Neuronal stem cell (in vitro differentiated cells): Measurements from ENCODE around the gene CPXM1.

Experiments used
- DNase-seq: peaks from one replicate; pipeline ENCODE4 v3.0.0-alpha.2; 2013; ENCODE audit warnings: low spot score
- H2AFZ ChIP-seq: one replicate; pipeline ENCODE4 v1.6.1; 2013; ENCODE audit warnings: mild to moderate bottlenecking, low read length, inconsistent platforms
- H2AK5ac ChIP-seq: 2 replicates; pipeline ENCODE4 v1.6.1; 2013; ENCODE audit warnings: low read depth, mild to moderate bottlenecking, inconsistent platforms, low read length, moderate library complexity, mixed read lengths
- H2BK120ac ChIP-seq: 2 replicates; pipeline ENCODE4 v1.6.1; 2013; ENCODE audit warnings: low read depth, mild to moderate bottlenecking, inconsistent platforms, low read length, moderate library complexity, mixed read lengths
- H2BK12ac ChIP-seq: one replicate; pipeline ENCODE4 v1.6.1; 2013; ENCODE audit warnings: low read length, inconsistent platforms
- H2BK15ac ChIP-seq: 2 replicates; pipeline ENCODE4 v1.6.1; 2013; ENCODE audit warnings: mild to moderate bottlenecking, low read length, inconsistent platforms, mixed read lengths
- H2BK5ac ChIP-seq: one replicate; pipeline ENCODE4 v1.6.1; 2013; ENCODE audit warnings: inconsistent platforms, mild to moderate bottlenecking, low read length, moderate library complexity
- H3K14ac ChIP-seq: one replicate; pipeline ENCODE4 v1.6.1; 2013; ENCODE audit warnings: low read length, inconsistent platforms
- H3K18ac ChIP-seq: 2 replicates; pipeline ENCODE4 v1.6.1; 2013; ENCODE audit warnings: low read length, inconsistent platforms
- H3K23ac ChIP-seq: 2 replicates; pipeline ENCODE4 v1.6.1; 2013; ENCODE audit warnings: low read depth, mild to moderate bottlenecking, mixed read lengths, low read length, inconsistent platforms; ENCODE audit not compliant: poor library complexity
- H3K27ac ChIP-seq: replicated peaks from 3 replicates; pipeline ENCODE4 v1.5.1; 2013; ENCODE audit warnings: low read length, inconsistent platforms
- H3K27me3 ChIP-seq, 3 experiments: 2 replicates each; pipeline ENCODE4 v1.6.1; 2013; ENCODE audit warnings: low read length in 3 of 3, mild to moderate bottlenecking in 2 of 3, inconsistent platforms in 1 of 3, low read depth in 1 of 3, mixed read lengths in 1 of 3, moderate library complexity in 1 of 3; ENCODE audit not compliant: control insufficient read depth in 3 of 3, insufficient read depth in 3 of 3
- H3K36me3 ChIP-seq, 2 donors: replicated peaks in 1 of 2; 2 replicates each; pipeline ENCODE4 v1.6.1; 2013; ENCODE audit warnings: low read length in 2 of 2; ENCODE audit not compliant: control insufficient read depth in 2 of 2, insufficient read depth in 2 of 2
- H3K4ac ChIP-seq: 2 replicates; pipeline ENCODE4 v1.6.1; 2013; ENCODE audit warnings: inconsistent platforms, mild to moderate bottlenecking, low read length, moderate library complexity
- H3K4me1 ChIP-seq, 2 donors: 1 replicate in 1 of 2; 2 replicates in 1 of 2; pipeline ENCODE4 v1.6.1; 2013; ENCODE audit warnings: low read length in 2 of 2, low read depth in 1 of 2; ENCODE audit not compliant: control insufficient read depth in 2 of 2, insufficient read depth in 1 of 2
- H3K4me2 ChIP-seq: one replicate; pipeline ENCODE4 v1.6.1; 2013; ENCODE audit warnings: mild to moderate bottlenecking, low read length, inconsistent platforms; ENCODE audit not compliant: insufficient read depth, poor library complexity, severe bottlenecking
- H3K4me3 ChIP-seq, 2 donors: 2 replicates each; pipeline ENCODE4 v1.5.1; 2013; ENCODE audit warnings: low read length in 2 of 2, mild to moderate bottlenecking in 2 of 2, inconsistent platforms in 1 of 2, moderate library complexity in 1 of 2
- H3K79me1 ChIP-seq: one replicate; pipeline ENCODE4 v1.6.1; 2013; ENCODE audit warnings: low read depth, mild to moderate bottlenecking, inconsistent platforms, low read length, moderate library complexity
- H3K9ac ChIP-seq: one replicate; pipeline ENCODE4 v1.6.1; 2013; ENCODE audit warnings: mild to moderate bottlenecking, low read depth, low read length, inconsistent platforms; ENCODE audit not compliant: poor library complexity
- H3K9me3 ChIP-seq, 2 donors: replicated peaks in 1 of 2; 2 replicates each; pipeline versions ENCODE3 to v1.6.1; 2013; ENCODE audit warnings: low read length in 2 of 2, mild to moderate bottlenecking in 2 of 2, inconsistent platforms in 1 of 2, low read depth in 1 of 2, mixed read lengths in 1 of 2, moderate library complexity in 1 of 2; ENCODE audit not compliant: control insufficient read depth in 2 of 2, insufficient read depth in 1 of 2
- H4K8ac ChIP-seq: one replicate; pipeline ENCODE4 v1.6.1; 2013; ENCODE audit warnings: low read depth, mild to moderate bottlenecking, inconsistent platforms, low read length, moderate library complexity
- H4K91ac ChIP-seq: one replicate; pipeline ENCODE4 v1.6.1; 2013; ENCODE audit warnings: low read length, low read depth, mild to moderate bottlenecking, inconsistent platforms; ENCODE audit not compliant: poor library complexity
- WGBS, 2 donors: extraction: QIAGEN DNeasy Blood & Tissue Kit; methylation state at CpG; one replicate each; pipeline ENCODE4 v1.1.7; 2013; ENCODE audit warnings: missing lambda C conversion rate in 2 of 2, mixed read lengths in 1 of 2; ENCODE audit not compliant: insufficient read length in 2 of 2, insufficient replicate concordance in 1 of 2; ENCODE audit errors: extremely low coverage in 2 of 2; 5-methylcytosine and 5-hydroxymethylcytosine counted together

Gene CPXM1

GRCh38 chr20:2754424-2754823 is 46.0 kb downstream of the CPXM1 start:
- H3K27ac ChIP-seq = no peak overlapping the region
- H3K14ac ChIP-seq = no peak overlapping the region
- H2BK12ac ChIP-seq = no peak overlapping the region
- no peak overlapping the region for H2AK5ac ChIP-seq
- H3K27me3 ChIP-seq = peaks cover 22 to 57% (median 51%) of the 10 kb centered on the region in 3 experiments
- no peak overlapping the region for H4K91ac ChIP-seq
- H2BK5ac ChIP-seq = no peak overlapping the region
- no CpG with 5 or more reads among the region's 2 CpGs for WGBS, 2 donors
- H3K23ac ChIP-seq = no peak overlapping the region
- no peak overlapping the region for H3K4ac ChIP-seq
- no peak overlapping the region for H3K4me3 ChIP-seq
- no peak overlapping the region for H2AFZ ChIP-seq
- no peaks in the 10 kb centered on the region for H3K36me3 ChIP-seq
- H2BK120ac ChIP-seq = no peak overlapping the region
- H2BK15ac ChIP-seq = no peak overlapping the region
- no peak overlapping the region for H4K8ac ChIP-seq
- H3K9ac ChIP-seq = no peak overlapping the region
- no peak overlapping the region for H3K18ac ChIP-seq
- no peak for DNase-seq
- no peak overlapping the region for H3K4me2 ChIP-seq
- H3K4me1 ChIP-seq = peaks cover 4 to 7% of the 10 kb centered on the region in 2 donors
- no peaks in the 10 kb centered on the region for H3K79me1 ChIP-seq
- H3K9me3 ChIP-seq = no peaks in the 10 kb centered on the region

DNA sequence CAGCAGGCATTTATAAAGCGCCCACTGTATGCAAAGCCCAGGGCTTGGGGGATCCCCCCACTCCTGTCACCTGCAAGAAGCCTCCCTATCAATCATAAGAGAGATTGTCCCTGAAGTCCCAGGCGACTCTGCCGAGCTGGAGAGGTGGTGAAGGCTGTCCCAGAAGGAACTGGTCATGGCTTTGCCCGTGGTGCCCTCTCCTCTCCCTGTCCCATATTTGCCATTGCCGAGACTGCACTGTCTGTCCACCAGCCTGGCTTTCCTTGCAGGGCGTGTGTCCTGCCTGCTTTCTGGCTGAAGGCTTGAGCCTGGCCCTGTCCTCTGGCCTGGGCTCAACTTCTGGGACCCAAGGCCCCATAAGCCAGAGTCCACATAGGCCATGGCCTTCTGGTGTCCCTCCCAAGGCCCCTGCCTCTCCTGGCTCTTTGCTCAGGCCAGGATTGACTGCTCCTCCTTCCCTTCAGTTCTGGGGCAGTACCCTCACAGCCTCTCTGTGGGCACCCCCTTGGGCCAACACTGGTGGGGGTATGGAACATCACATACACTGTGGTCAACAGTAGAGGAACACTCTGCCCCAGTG is 46.9 kb downstream of the CPXM1 start:
- Histone ChIP-seq H2AFZ (no peak overlapping the region), H3K36me3 (no peaks in the 10 kb centered on the region), H3K14ac (no peak overlapping the region), H3K9me3 (no peaks in the 10 kb centered on the region), H2BK120ac (no peak overlapping the region), H3K18ac (no peak overlapping the region), H2BK15ac (no peak overlapping the region), H3K4me3 (no peak overlapping the region), H2BK5ac (no peak overlapping the region), H4K91ac (no peak overlapping the region), H3K27ac (no peak overlapping the region), H2AK5ac (no peak overlapping the region), H4K8ac (no peak overlapping the region), H3K79me1 (no peaks in the 10 kb centered on the region), H3K23ac (no peak overlapping the region), H3K4me1 (peaks cover 4 to 7% of the 10 kb centered on the region in 2 donors), H3K4ac (no peak overlapping the region), H3K9ac (no peak overlapping the region), H2BK12ac (no peak overlapping the region), H3K27me3 (peaks cover 30 to 66% (median 59%) of the 10 kb centered on the region in 3 experiments), H3K4me2 (no peak overlapping the region)
- no CpG with 5 or more reads among the region's 6 CpGs for WGBS, 2 donors
- no peak for DNase-seq

DNA sequence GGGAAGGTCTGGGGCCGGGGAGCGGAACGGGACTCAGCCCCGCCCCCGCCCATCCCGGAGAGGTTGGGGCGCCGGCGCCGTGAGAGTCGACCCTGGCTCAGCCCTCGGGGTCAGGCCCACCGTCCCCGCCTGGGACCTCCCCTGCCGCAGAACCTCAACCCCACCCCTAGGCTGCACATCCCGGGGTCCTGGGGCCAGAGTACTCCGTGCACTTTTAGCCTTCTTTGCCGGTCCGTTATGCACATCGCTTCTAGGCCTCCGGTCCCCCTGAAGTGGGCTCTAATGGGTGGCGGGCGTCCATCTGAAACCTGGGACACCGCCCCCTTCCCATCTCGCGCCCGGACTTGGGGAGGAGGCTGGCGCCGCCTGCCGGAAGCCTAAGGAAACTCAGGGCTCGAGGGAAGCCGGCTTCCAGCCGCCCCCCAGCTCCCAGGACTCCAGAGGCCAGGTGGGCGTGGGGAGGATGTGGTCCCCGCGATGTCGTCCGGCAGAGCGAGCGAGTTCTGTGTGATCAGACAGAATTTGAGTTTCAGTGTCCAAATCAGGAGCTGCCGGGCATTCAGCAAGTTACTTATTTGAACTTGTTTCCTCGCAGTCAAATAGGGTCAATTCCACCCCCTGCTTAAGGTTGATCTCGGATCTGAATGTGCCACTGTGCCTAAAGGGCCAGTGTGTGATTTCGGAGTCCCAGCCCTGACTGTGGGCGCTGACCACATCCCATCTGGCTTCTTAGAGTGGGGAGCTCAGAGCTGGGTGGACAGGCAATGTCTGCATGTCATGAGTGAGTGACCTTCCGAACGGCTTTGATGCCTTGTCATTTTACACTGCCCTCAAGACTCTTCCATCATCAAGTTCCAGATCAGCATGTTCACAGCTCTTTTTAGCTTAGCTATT is 47.6 kb downstream of the CPXM1 start:
- Histone ChIP-seq H3K4me2 (peak overlapping the region; percentile 97), H2BK15ac (no peak overlapping the region), H2BK120ac (no peak overlapping the region), H3K23ac (peak overlapping the region; percentile 46), H2BK12ac (no peak overlapping the region), H3K4me3 (peak overlapping the region; percentile 40 to 75), H3K9me3 (no peaks in the 10 kb centered on the region), H3K4me1 (peaks cover 4 to 7% of the 10 kb centered on the region in 2 donors), H2AK5ac (peak overlapping the region; percentile 53), H3K79me1 (no peaks in the 10 kb centered on the region), H3K14ac (peak overlapping the region; percentile 26), H3K18ac (peak overlapping the region; percentile 77), H3K4ac (no peak overlapping the region), H3K9ac (peak overlapping the region; percentile 76), H2BK5ac (no peak overlapping the region), H4K91ac (no peak overlapping the region), H4K8ac (no peak overlapping the region), H2AFZ (peak overlapping the region; percentile 91), H3K27me3 (peaks cover 31 to 74% (median 67%) of the 10 kb centered on the region in 3 experiments), H3K27ac (no peak overlapping the region), H3K36me3 (no peaks in the 10 kb centered on the region)
- DNase-seq = peak; percentile 65
- no CpG with 5 or more reads among the region's 47 CpGs for WGBS, 2 donors
